NCI-H2227 (cell line): ENCODE results near the gene MYLK.

Experiments
- DNase-seq: peaks from one replicate; lab custom pipeline; 2025; ENCODE audit not compliant: unreplicated experiment; lab: John Stamatoyannopoulos, UW

MYLK gene

DNA sequence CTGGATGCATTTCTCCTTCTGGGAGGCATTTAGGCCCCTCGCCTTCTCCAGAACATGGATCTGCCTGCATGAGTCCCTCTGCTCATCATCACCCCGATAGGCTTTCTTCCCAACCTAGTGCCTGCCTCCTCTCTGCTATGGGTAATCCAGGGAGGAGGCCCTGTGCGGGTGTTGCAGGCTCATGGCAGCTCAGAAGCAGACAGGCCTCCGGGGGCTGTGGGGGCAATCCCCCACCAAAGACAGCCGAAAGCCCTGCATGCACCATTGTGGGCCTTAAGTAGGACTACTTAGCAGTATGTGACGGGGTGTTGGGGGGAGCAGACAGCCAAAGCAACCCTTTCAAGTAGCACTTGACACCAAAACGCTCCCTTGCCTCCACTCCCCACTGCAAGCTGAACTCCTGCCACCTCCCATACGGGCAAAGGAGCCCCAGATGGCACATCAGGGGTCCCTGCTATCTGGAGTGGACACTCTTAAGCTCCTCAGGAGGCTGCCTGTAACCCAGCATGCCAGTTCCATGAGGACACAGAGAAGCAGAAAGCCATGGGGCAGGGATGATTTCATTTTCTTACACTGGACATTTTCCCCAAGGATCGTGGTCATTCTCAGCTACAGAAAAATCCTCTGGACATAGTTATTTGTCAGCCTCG is 200.5 kb downstream of the MYLK start:
- DNase-seq, result no peak

- no peak for DNase-seq
Measured at GRCh38 chr3:123682781-123683504, 201.2 kb downstream of the MYLK start.

DNA sequence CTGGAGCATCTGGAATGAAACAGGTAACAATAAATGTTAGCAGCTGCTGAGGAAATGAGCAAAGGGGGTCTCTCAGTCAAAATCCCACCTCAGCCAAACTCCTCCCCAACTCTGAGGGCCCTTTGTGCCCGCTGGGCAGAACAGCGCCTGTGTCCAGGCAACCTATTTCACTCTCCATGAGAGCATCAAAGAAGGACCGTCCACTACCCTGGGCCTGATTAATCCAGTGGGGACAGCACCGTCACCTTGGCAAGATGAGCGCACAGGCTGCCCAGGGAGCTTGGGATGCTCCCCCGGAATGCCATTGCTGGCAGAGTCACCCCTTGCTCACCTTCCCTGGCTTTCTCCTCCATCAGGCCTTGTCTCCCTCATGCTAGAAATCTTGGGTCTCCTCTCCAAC is 201.8 kb downstream of the MYLK start:
- no peak for DNase-seq

DNA sequence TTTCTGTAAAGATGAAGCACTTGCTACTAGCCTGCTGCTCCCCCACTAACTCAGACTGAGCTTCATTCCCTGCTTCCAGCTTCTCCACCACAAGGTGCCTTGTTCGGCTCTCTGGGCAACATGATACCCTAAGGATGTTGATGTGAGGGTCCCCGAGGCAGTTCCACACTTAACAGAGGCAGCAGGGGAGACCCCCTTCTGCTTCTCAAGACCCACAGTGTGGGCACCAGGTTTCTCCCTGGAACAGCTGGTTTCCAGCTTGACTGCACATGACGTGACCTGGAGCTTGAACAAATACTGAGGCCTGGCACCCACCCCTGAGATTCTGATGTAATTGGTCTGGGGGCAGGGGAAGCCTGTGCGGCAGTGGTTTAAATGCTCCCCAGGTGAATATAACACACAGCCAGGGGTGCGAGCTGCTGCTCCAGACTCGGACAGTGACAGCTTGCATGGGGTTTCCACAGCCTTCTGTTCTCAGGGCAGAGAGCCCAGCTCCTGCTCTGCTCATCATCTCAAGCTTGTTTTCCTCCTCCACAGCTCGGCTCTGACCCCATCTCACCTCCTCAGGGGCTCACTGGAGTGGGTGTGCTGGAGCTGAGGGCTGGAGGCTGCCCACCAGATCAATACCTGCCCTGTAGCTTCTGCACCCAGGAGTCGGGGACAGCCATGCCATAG is 204.3 kb downstream of the MYLK start:
- DNase-seq, result no peak

GRCh38 chr3:123678108-123678511 is 206.0 kb downstream of the MYLK start:
- DNase-seq, result no peak

- DNase-seq, result no peak
Measured at GRCh38 chr3:123672429-123673146, 211.5 kb downstream of the MYLK start.

GRCh38 chr3:123670743-123671142 is 213.4 kb downstream of the MYLK start:
- DNase-seq, result no peak

DNA sequence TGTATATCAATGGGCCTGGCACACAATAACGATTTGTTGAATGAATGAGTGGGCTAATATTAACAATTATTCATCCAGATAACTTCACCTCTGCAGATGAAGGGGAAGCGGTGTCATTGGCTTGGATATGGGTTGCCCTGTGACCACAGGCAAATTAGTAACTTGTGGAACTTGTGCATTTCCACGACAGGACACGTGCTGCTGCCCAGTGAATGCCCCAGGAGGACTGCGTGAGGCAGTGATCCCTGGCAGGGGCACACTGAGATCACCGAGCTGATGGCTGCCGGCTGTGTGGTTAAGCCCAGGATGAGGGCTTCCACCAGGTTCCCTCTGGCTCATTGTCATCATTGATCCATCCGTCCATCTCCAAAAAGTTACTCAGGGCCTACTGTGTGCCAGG is 215.2 kb downstream of the MYLK start:
- DNase-seq, result no peak

DNA sequence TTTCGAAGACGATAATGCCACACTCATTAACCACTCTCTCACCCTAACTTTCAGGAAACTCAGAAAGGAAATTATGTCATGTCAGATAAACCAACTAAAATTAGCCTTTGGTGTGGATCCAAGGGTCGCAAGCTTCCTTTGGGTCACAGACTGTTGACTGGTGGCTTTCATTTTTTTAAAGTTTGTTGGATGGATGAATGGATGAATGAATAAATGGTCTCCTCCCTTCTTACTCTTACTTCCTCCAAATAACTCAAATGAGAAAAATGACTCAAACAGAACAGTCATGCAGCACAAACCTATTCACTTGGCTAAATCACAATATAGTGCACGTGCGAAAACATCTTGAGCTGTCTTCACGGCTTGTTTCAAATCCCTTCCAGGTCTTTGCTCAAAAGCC is 216.3 kb downstream of the MYLK start:
- no peak for DNase-seq

- no peak for DNase-seq
Measured at GRCh38 chr3:123664753-123665152, 219.4 kb downstream of the MYLK start.

GRCh38 chr3:123663977-123664376 is 220.2 kb downstream of the MYLK start:
- no peak for DNase-seq

DNA sequence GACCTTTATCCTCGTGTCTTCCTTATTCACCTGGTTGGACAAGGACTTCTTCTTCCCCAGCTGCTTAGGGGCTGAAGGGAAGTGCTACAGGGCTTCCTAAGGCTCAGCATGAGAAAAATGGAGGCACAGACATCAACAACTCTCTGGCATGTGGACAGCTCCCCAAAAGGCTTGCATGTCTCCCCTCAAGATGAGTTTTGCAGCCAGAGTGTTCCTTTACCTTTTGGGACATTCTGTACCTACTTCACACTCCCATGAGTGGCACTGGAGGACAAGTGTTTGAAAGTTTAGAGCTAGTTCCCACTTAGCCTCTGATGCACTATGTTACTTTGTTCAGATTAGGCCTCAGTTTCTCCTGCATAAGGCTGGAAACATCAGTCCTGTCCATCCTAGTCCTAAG is 222.2 kb downstream of the MYLK start:
- no peak for DNase-seq

- peak; percentile 15 for DNase-seq
Measured at GRCh38 chr3:123660900-123661299, 223.2 kb downstream of the MYLK start.

GRCh38 chr3:123660141-123660675 is 223.9 kb downstream of the MYLK start:
- no peak for DNase-seq

DNA sequence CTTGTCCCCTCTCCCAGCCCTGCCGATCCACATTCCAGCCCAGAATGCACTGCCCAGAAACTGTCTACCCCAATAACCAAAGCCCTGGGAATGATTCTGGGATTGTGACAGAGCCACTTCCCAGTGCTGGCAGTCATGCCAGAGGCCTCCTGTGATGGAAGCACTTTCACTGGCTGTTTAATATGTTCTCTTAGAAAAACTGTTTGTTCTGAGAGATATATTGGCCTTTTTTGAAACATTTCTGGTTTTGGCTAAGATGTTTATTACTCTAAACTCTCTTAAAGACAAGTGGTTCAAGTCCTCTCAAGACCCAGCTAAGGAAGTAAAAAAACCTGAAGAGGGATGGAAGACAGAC is 225.3 kb downstream of the MYLK start:
- no peak for DNase-seq

DNA sequence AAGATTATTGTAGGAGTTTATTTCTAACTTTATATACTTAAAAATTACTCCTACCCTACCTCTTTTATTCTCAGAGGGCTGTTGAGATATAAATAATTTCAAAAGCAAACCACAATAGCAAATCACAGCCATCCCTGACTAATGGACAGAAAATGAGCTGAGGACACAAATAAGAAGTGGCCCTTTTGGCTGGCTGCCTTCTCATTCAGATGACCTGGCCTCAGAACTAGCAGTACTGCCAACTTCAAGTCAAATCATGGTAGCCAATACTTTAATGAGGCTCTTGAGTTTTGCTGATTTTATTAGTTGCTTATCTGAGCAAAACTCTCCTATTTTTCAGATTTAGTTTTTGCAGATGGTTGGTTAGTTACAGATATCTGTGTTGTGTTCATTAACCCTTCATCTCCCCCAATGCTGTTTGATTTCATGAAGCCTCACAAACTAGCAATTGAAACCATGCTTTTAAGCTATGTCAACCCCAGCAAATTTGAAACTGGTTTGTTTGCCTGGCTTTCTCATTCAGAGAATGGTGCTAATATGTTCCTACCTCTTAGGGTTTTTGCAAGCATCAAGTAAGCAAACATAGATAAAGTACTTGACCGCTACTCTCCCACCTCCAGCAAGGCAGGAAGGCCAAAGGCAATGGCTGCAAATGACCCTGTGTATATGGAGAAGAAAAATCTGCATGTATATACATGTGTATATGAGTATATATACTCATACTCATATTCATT is 225.8 kb downstream of the MYLK start:
- DNase-seq, result no peak

DNA sequence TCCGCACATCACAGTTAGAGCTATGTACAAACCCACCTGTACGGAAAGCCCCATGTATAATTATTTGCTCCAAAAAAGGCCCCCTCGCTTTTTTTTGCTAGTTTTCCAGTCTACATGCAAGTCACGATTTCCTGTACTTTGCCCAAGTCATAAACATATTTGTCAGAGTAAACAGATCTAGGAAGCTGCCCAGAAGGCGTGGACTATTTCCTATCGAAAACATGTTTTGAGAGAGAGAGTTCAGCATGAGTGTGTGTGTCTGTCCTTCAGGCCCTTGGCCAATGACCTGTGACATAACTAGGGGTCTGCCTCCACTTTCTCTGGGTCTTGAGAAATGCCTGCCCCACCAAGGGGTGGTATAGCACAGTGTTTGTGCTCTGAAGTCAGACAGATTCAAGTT is 226.6 kb downstream of the MYLK start:
- DNase-seq, result no peak

DNA sequence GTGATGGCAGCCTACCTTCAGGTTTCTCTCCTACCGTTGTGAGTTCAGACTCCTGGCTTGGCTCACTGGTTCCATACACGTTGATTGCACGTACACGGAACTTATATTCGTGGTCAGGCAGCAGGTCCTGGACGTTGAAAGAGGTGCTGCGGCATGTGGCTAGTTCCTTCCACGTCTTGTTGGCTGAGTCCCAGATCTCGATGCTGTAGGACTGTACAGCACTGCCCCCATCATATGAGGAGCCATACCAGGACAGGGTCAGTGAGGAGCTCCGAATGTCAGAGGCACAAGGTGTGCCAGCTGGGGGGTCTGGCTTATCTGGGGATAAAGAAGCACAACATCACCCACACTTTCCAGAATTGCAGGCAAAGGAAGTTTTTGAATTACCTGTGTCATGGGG is 227.0 kb downstream of the MYLK start:
- no peak for DNase-seq

- DNase-seq, result no peak
Measured at GRCh38 chr3:123656691-123657090, 227.4 kb downstream of the MYLK start.

DNA sequence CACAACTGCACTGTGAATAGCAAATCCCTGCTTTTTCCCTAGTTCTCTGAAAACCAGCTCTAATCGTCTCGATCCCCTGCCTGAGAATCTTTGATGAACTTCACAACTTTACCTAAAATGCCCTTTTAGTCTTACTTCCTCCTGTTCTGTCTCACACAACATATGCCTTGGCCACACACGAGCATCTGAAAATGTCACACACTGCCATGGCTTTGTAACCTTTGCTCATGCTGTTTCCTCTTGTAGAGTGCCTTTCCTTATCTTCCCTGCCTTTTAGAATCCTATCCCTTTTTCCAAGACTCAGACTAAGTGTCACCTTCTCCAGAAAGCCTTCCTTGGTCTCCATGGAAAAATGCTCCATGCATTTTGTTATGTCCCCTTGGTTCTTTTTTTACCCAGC is 227.9 kb downstream of the MYLK start:
- DNase-seq, result no peak

DNA sequence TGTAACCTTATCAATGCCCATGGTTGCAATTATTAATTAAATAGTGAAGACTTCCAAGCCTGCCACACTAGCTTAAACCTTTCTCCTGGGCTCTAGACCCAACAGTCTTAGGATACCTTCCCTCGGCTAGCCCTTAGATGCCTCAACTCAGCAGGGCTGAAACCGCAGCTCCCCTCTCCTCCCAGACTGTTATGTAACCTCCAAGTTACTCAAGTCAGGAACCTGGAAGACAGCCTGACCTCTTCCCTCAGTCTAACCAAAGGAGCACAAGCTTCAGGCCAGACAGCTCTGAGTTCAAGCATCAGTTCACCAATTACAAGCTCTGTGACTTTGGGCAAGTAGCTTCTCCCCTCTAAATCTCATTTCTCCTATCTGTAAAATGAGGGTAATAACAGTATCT is 228.7 kb downstream of the MYLK start:
- DNase-seq, result no peak
